ENCODE results near the gene MS4A5. TPM values are rescaled to one million over a fixed set of nuclear protein-coding genes. Genes with fewer than 3 reads are reported as not detected.

MS4A5 gene
- polyA plus RNA-seq, 1 donor (not counting 4 experiments of a cell fraction or from before 2014, with no cell fraction given), result not detected

- DNase-seq (ENCODE audit: low read depth, low spot score) (no peak), FAIRE-seq (no peak)
- Histone ChIP-seq H3K79me2 (ENCODE audit: control insufficient read depth, insufficient read depth, low read length) (no peaks in the 10 kb centered on the region), H3K4me3 (ENCODE audit: control insufficient read depth in 2 of 3, extremely low read depth in 1 of 3, insufficient read depth in 2 of 3, low read depth in 1 of 3, low read length in 3 of 3) (no peak within 1 kb of the TSS), H2AFZ (ENCODE audit: control insufficient read depth, low read length) (no peak within 1 kb of the TSS), H3K9me3 (ENCODE audit: control insufficient read depth, low read depth, low read length) (no peaks in the 10 kb centered on the region), H3K9me1 (ENCODE audit: control insufficient read depth, extremely low read depth, insufficient read depth, low read length) (no peaks in the 10 kb centered on the region), H3K27ac (ENCODE audit: control insufficient read depth, insufficient read depth, low read length) (no peak within 1 kb of the TSS), H3K9ac (ENCODE audit: control insufficient read depth, extremely low read depth, insufficient read depth, low read length) (no peak within 1 kb of the TSS), H3K4me2 (ENCODE audit: control insufficient read depth, extremely low read depth, insufficient read depth, low read depth, low read length) (no peak within 1 kb of the TSS), H3K36me3 (ENCODE audit: control insufficient read depth in 2 of 2, extremely low read depth in 1 of 2, insufficient read depth in 2 of 2, low read length in 2 of 2) (no peaks in the 10 kb centered on the region), H3K27me3 (ENCODE audit: control insufficient read depth, extremely low read depth, insufficient read depth, low read length) (no peaks in the 10 kb centered on the region), H4K20me1 (ENCODE audit: control insufficient read depth, extremely low read depth, insufficient read depth, low read length) (no peaks in the 10 kb centered on the region), H3K4me1 (ENCODE audit: control insufficient read depth, extremely low read depth, insufficient read depth, low read length) (no peaks in the 10 kb centered on the region)
- dilution Hi-C loops (cut with MboI; ENCODE audit: extremely low pct_ligation_motif_present, low sequenced_read_pairs), result no loop called here
- TF ChIP-seq EZH2 (IDR thresholded peaks at IDR 0.05; ENCODE audit: low read length), result no peak
- no peak for TF ChIP-seq CTCF (optimal IDR thresholded peaks at IDR 0.05 in 1 of 3, IDR thresholded peaks at IDR 0.05 in 1 of 3, conservative IDR thresholded peaks at IDR 0.05 in 1 of 3; ENCODE audit: extremely low read depth in 1 of 3, insufficient read depth in 2 of 3, low read length in 3 of 3)
These were observed 33.0 kb upstream of the MS4A5 start, which contains the start of gene MS4A14 for GRCh38 chr11:60396382-60396781. TSS of gene MS4A14 (plus strand) at chr11:60396459. CDS start at chr11:60396579, 120 bp downstream.

GRCh38 chr11:60396799-60397198, 32.6 kb upstream of the MS4A5 start:
- FAIRE-seq (no peak), DNase-seq (ENCODE audit: low read depth, low spot score) (no peak)
- Histone ChIP-seq H3K27me3 (ENCODE audit: control insufficient read depth, extremely low read depth, insufficient read depth, low read length) (no peaks in the 10 kb centered on the region), H3K36me3 (ENCODE audit: control insufficient read depth in 2 of 2, extremely low read depth in 1 of 2, insufficient read depth in 2 of 2, low read length in 2 of 2) (no peaks in the 10 kb centered on the region), H4K20me1 (ENCODE audit: control insufficient read depth, extremely low read depth, insufficient read depth, low read length) (no peaks in the 10 kb centered on the region), H3K27ac (ENCODE audit: control insufficient read depth, insufficient read depth, low read length) (no peak overlapping the region), H3K9me3 (ENCODE audit: control insufficient read depth, low read depth, low read length) (no peaks in the 10 kb centered on the region), H3K9ac (ENCODE audit: control insufficient read depth, extremely low read depth, insufficient read depth, low read length) (no peak overlapping the region), H3K79me2 (ENCODE audit: control insufficient read depth, insufficient read depth, low read length) (no peaks in the 10 kb centered on the region), H3K9me1 (ENCODE audit: control insufficient read depth, extremely low read depth, insufficient read depth, low read length) (no peaks in the 10 kb centered on the region), H3K4me3 (ENCODE audit: control insufficient read depth in 2 of 3, extremely low read depth in 1 of 3, insufficient read depth in 2 of 3, low read depth in 1 of 3, low read length in 3 of 3) (no peak overlapping the region), H2AFZ (ENCODE audit: control insufficient read depth, low read length) (no peak overlapping the region), H3K4me1 (ENCODE audit: control insufficient read depth, extremely low read depth, insufficient read depth, low read length) (no peaks in the 10 kb centered on the region), H3K4me2 (ENCODE audit: control insufficient read depth, extremely low read depth, insufficient read depth, low read depth, low read length) (no peak overlapping the region)
- no peak for TF ChIP-seq CTCF (optimal IDR thresholded peaks at IDR 0.05 in 1 of 3, IDR thresholded peaks at IDR 0.05 in 1 of 3, conservative IDR thresholded peaks at IDR 0.05 in 1 of 3; ENCODE audit: extremely low read depth in 1 of 3, insufficient read depth in 2 of 3, low read length in 3 of 3)
- TF ChIP-seq EZH2 (IDR thresholded peaks at IDR 0.05; ENCODE audit: low read length), result no peak
- dilution Hi-C loops (cut with MboI; ENCODE audit: extremely low pct_ligation_motif_present, low sequenced_read_pairs), result no loop called here

All from keratinocyte (primary cell).